Measurements from ENCODE around the gene MCC.

Gene MCC

GRCh38 chr5:113240951-113241726 is 247.1 kb downstream of the MCC start:
- DNase-seq (ENCODE audit: low spot score): no peak
- TF ChIP-seq CTCF (IDR thresholded peaks at IDR 0.05; ENCODE audit: extremely low read depth, missing control alignments): no peak

GRCh38 chr5:113240032-113240431 is 248.2 kb downstream of the MCC start:
- no peak for DNase-seq (ENCODE audit: low spot score)
- TF ChIP-seq CTCF (IDR thresholded peaks at IDR 0.05; ENCODE audit: extremely low read depth, missing control alignments): no peak

- TF ChIP-seq CTCF (IDR thresholded peaks at IDR 0.05; ENCODE audit: extremely low read depth, missing control alignments): no peak
- no peak for DNase-seq (ENCODE audit: low spot score)
Observed at GRCh38 chr5:113237893-113238292, 250.4 kb downstream of the MCC start.

GRCh38 chr5:113236536-113237288 is 251.5 kb downstream of the MCC start:
- TF ChIP-seq CTCF (IDR thresholded peaks at IDR 0.05; ENCODE audit: extremely low read depth, missing control alignments): no peak
- DNase-seq (ENCODE audit: low spot score): no peak

- no peak for DNase-seq (ENCODE audit: low spot score)
- no peak for TF ChIP-seq CTCF (IDR thresholded peaks at IDR 0.05; ENCODE audit: extremely low read depth, missing control alignments)
Observed at GRCh38 chr5:113235884-113236283, 252.4 kb downstream of the MCC start.

GRCh38 chr5:113234546-113234945 is 253.7 kb downstream of the MCC start:
- no peak for DNase-seq (ENCODE audit: low spot score)
- TF ChIP-seq CTCF (IDR thresholded peaks at IDR 0.05; ENCODE audit: extremely low read depth, missing control alignments): no peak

GRCh38 chr5:113233606-113234005 is 254.6 kb downstream of the MCC start:
- TF ChIP-seq CTCF (IDR thresholded peaks at IDR 0.05; ENCODE audit: extremely low read depth, missing control alignments): no peak
- DNase-seq (ENCODE audit: low spot score): no peak

Data from GM20000 (cell line).